Astrocyte (in vitro differentiated cells and primary cell): Measurements from ENCODE around the gene RPH3AL. TPM values are rescaled to one million over a fixed set of nuclear protein-coding genes. Genes with fewer than 3 reads are reported as not detected.
A peak's percentile ranks its signal among the peaks of the same experiment; 100 is the strongest.

Experiments
- DNase-seq: peaks from one replicate; pipeline ENCODE4 v3.0.0-alpha.2; 2010; ENCODE audit warnings: low read depth
- FAIRE-seq: peaks from 2 replicates; lab custom pipeline; 2011; peaks lifted over from hg19 to GRCh38; lab: Jason Lieb, UNC
- H2AFZ ChIP-seq: 2 replicates; pipeline ENCODE4 v1.6.0; 2012; ENCODE audit warnings: low read depth, low read length, inconsistent platforms
- H3K27ac ChIP-seq: 2 replicates; pipeline ENCODE4 v1.5.1; 2011; ENCODE audit warnings: low read depth, low read length, inconsistent platforms
- H3K27me3 ChIP-seq: 2 replicates; pipeline ENCODE4 v1.6.0; 2011; ENCODE audit warnings: low read length, inconsistent platforms; ENCODE audit not compliant: insufficient read depth
- H3K36me3 ChIP-seq: 2 replicates; pipeline ENCODE4 v1.5.1; 2011; ENCODE audit warnings: low read length, inconsistent platforms; ENCODE audit not compliant: insufficient read depth
- H3K4me1 ChIP-seq: 2 replicates; pipeline ENCODE4 v1.5.1; 2011; ENCODE audit warnings: low read length, inconsistent platforms; ENCODE audit not compliant: insufficient read depth
- H3K4me2 ChIP-seq: 2 replicates; pipeline ENCODE4 v1.6.0; 2012; ENCODE audit warnings: low read length, inconsistent platforms
- H3K4me3 ChIP-seq: 2 replicates; pipeline ENCODE4 v1.5.1; 2011; ENCODE audit warnings: low read depth, mild to moderate bottlenecking, low read length, inconsistent platforms; ENCODE audit not compliant: insufficient read depth
- H3K79me2 ChIP-seq: 2 replicates; pipeline ENCODE4 v1.6.0; 2012; ENCODE audit warnings: mild to moderate bottlenecking, low read length, inconsistent platforms; ENCODE audit not compliant: insufficient read depth
- H3K9ac ChIP-seq: 2 replicates; pipeline ENCODE4 v1.6.0; 2012; ENCODE audit warnings: mild to moderate bottlenecking, low read length, inconsistent platforms
- H3K9me3 ChIP-seq: 2 replicates; pipeline ENCODE4 v1.5.1; 2012; ENCODE audit warnings: low read depth, mild to moderate bottlenecking, low read length, inconsistent platforms; ENCODE audit not compliant: insufficient read depth
- H4K20me1 ChIP-seq: 2 replicates; pipeline ENCODE4 v1.6.0; 2012; ENCODE audit warnings: low read length, inconsistent platforms; ENCODE audit not compliant: insufficient read depth
- H3K27ac Mint-ChIP-seq: one replicate; pipeline ENCODE4 v1.8.0; 2021; ENCODE audit warnings: mild to moderate bottlenecking, mixed read lengths; ENCODE audit not compliant: unreplicated experiment
- H3K27me3 Mint-ChIP-seq: one replicate; pipeline ENCODE4 v1.8.0; 2021; ENCODE audit warnings: low read depth, mixed read lengths; ENCODE audit not compliant: unreplicated experiment
- H3K36me3 Mint-ChIP-seq: one replicate; pipeline ENCODE4 v1.8.0; 2021; ENCODE audit warnings: low read depth, mixed read lengths; ENCODE audit not compliant: unreplicated experiment
- H3K4me1 Mint-ChIP-seq: one replicate; pipeline ENCODE4 v1.8.0; 2021; ENCODE audit warnings: low read depth, mixed read lengths; ENCODE audit not compliant: unreplicated experiment
- H3K4me3 Mint-ChIP-seq: one replicate; pipeline ENCODE4 v1.8.0; 2021; ENCODE audit warnings: mild to moderate bottlenecking, moderate library complexity, mixed read lengths; ENCODE audit not compliant: unreplicated experiment
- H3K9me3 Mint-ChIP-seq: one replicate; pipeline ENCODE4 v1.8.0; 2021; ENCODE audit warnings: mild to moderate bottlenecking, mixed read lengths; ENCODE audit not compliant: unreplicated experiment
- CTCF ChIP-seq: IDR thresholded peaks from 2 replicates; pipeline ENCODE4 v1.5.1; 2011; ENCODE audit warnings: low read depth, mild to moderate bottlenecking, inconsistent platforms, low read length, moderate library complexity; ENCODE audit not compliant: insufficient read depth
- EZH2 ChIP-seq: IDR thresholded peaks from 2 replicates; pipeline ENCODE4 v1.6.1; 2012; ENCODE audit warnings: mild to moderate bottlenecking, low read length, inconsistent platforms; ENCODE audit not compliant: insufficient read depth
- total RNA-seq: library from RNA; stranded (reverse); gene quantifications from 2 replicates; pipeline ENCODE4 v1.2.1, GENCODE V29; 2021

The RPH3AL gene
- total RNA-seq, 1 donor from 2014 or later: 3.7 TPM

DNA sequence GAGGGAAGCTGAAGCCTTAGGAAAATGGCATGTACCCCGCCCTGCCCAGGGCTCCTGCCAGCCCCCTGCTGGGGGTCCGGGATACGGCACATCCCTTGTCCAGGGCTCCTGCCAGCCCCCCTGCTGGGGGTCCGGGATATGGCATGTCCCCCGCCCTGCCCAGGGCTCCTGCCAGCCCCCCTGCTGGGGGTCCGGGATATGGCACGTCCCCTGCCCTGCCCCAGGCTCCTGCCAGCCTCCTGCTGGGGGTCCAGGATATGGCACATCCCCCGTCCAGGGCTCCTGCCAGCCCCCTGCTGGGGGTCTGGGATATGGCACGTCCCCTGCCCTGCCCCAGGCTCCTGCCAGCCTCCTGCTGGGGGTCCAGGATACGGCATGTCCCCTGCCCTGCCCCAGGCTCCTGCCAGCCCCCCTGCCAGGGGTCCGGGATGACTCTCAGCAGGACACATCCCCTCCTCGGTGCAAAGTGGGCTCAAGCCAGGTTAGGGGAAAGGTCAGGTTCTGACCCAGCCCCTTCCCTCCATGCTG lies 43.2 kb downstream of the RPH3AL start:
- no peak for DNase-seq
- TF ChIP-seq CTCF (peak; percentile 53), EZH2 (no peak)

GRCh38 chr17:307741-308507 lies 44.7 kb downstream of the RPH3AL start:
- Histone ChIP-seq H2AFZ (no peak overlapping the region), H3K4me2 (no peak overlapping the region), H3K9ac (no peak overlapping the region), H3K36me3 (no peaks in the 10 kb centered on the region), H3K27ac (no peak overlapping the region), H3K4me1 (no peaks in the 10 kb centered on the region), H4K20me1 (peaks cover 5% of the 10 kb centered on the region), H3K79me2 (no peaks in the 10 kb centered on the region), H3K9me3 (no peaks in the 10 kb centered on the region), H3K4me3 (no peak overlapping the region), H3K27me3 (peaks cover 21% of the 10 kb centered on the region)
- H3K9me3 Mint-ChIP-seq: no peaks in the 10 kb centered on the region
- no peak overlapping the region for H3K27ac Mint-ChIP-seq
- FAIRE-seq: no peak
- peaks cover 5% of the 10 kb centered on the region for H3K36me3 Mint-ChIP-seq
- no peak for DNase-seq
- peaks cover 31% of the 10 kb centered on the region for H3K27me3 Mint-ChIP-seq
- H3K4me3 Mint-ChIP-seq: no peak overlapping the region
- no peak for TF ChIP-seq EZH2
- TF ChIP-seq CTCF: no peak
- H3K4me1 Mint-ChIP-seq: peaks cover 3% of the 10 kb centered on the region

More for the DNA sequence above, 43.2 kb downstream of the RPH3AL start:
- no peaks in the 10 kb centered on the region for H3K36me3 ChIP-seq
- H3K4me3 ChIP-seq: no peak overlapping the region
- peaks cover 10% of the 10 kb centered on the region for H3K27me3 ChIP-seq
- Mint-ChIP-seq H3K9me3 (peaks cover 1% of the 10 kb centered on the region), H3K27me3 (peaks cover 37% of the 10 kb centered on the region), H3K4me3 (no peak overlapping the region), H3K4me1 (peaks cover 3% of the 10 kb centered on the region), H3K36me3 (peaks cover 5% of the 10 kb centered on the region), H3K27ac (no peak overlapping the region)
- H3K79me2 ChIP-seq: no peaks in the 10 kb centered on the region
- H3K9ac ChIP-seq: no peak overlapping the region
- H4K20me1 ChIP-seq: peaks cover 5% of the 10 kb centered on the region
- no peaks in the 10 kb centered on the region for H3K9me3 ChIP-seq
- no peak for FAIRE-seq
- no peak overlapping the region for H2AFZ ChIP-seq
- no peak overlapping the region for H3K27ac ChIP-seq
- no peak overlapping the region for H3K4me2 ChIP-seq
- no peaks in the 10 kb centered on the region for H3K4me1 ChIP-seq

GRCh38 chr17:307295-307691 lies 45.3 kb downstream of the RPH3AL start:
- no peak for TF ChIP-seq CTCF
- no peak for TF ChIP-seq EZH2
- Mint-ChIP-seq H3K27me3 (peaks cover 30% of the 10 kb centered on the region), H3K9me3 (no peaks in the 10 kb centered on the region), H3K4me3 (no peak overlapping the region), H3K27ac (no peak overlapping the region), H3K4me1 (peaks cover 3% of the 10 kb centered on the region), H3K36me3 (peaks cover 5% of the 10 kb centered on the region)
- no peak overlapping the region for H2AFZ ChIP-seq
- H3K27me3 ChIP-seq: peaks cover 21% of the 10 kb centered on the region
- FAIRE-seq: no peak
- no peaks in the 10 kb centered on the region for H3K36me3 ChIP-seq
- no peak overlapping the region for H3K27ac ChIP-seq
- DNase-seq: no peak
- H4K20me1 ChIP-seq: peaks cover 5% of the 10 kb centered on the region
- no peak overlapping the region for H3K4me3 ChIP-seq
- no peak overlapping the region for H3K9ac ChIP-seq
- no peaks in the 10 kb centered on the region for H3K9me3 ChIP-seq
- no peak overlapping the region for H3K4me2 ChIP-seq
- no peaks in the 10 kb centered on the region for H3K79me2 ChIP-seq
- H3K4me1 ChIP-seq: no peaks in the 10 kb centered on the region
